Uterus (tissue), 2 donors: ENCODE measurements around the gene PRKAG2.

Experiments
- POLR2A ChIP-seq, 2 donors: fragments of 450-650 bp; IDR thresholded peaks; one replicate each; pipeline ENCODE4 v1.6.1; 2016; ENCODE audit warnings: antibody characterized with exemption in 2 of 2, mild to moderate bottlenecking in 1 of 2, moderate library complexity in 1 of 2
- TF ChIP-seq, protein P1 (sequence below), 4 experiments: fragments of 200-600 bp in 2 of 4; fragments of 450-650 bp in 2 of 4; sonication (generic) in 2 of 4; IDR thresholded peaks; one replicate each; pipeline ENCODE4 v1.5.1; 2016 to 2019; ENCODE audit warnings: antibody characterized with exemption in 4 of 4, mild to moderate bottlenecking in 2 of 4, moderate library complexity in 1 of 4

DNA sequence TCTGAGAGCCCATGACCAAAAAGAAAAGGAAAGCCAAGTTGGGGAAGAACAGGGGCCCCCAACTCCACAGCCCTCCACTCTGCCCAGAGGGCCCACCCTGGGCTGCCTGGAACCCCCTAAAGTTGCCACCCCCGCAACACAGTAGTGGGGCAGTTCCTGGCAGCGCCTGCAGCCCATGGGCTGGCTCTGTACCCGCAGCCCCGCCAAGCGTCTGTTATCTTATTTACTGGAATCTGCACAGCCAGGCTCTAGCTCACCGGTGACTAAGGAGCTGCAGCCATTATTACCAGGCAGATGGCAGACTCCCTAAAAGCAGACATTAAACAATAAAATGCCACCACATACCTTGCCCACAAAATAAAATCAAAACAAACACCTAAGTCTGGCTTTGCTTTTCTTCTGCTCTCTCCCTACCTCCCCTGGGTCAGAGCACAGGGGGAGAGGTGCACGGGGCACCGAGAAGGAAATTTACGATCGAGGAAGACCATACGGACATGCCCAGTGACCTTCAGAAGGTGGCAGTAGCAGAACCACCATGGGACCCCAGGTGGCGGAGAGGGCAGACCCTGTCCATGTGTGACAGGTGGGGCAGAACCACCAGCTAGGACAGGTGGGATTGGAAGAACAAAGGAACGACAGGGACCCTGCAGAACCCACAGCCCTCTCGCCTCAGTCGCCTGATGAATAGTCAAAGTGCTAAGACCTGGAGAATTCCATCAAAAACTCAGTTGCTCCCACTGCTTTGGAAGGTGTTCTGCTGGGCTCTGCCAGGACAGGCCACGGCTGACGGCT lies 66.3 kb downstream of the PRKAG2 start:
- TF ChIP-seq, protein P1, sequence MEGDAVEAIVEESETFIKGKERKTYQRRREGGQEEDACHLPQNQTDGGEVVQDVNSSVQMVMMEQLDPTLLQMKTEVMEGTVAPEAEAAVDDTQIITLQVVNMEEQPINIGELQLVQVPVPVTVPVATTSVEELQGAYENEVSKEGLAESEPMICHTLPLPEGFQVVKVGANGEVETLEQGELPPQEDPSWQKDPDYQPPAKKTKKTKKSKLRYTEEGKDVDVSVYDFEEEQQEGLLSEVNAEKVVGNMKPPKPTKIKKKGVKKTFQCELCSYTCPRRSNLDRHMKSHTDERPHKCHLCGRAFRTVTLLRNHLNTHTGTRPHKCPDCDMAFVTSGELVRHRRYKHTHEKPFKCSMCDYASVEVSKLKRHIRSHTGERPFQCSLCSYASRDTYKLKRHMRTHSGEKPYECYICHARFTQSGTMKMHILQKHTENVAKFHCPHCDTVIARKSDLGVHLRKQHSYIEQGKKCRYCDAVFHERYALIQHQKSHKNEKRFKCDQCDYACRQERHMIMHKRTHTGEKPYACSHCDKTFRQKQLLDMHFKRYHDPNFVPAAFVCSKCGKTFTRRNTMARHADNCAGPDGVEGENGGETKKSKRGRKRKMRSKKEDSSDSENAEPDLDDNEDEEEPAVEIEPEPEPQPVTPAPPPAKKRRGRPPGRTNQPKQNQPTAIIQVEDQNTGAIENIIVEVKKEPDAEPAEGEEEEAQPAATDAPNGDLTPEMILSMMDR (IDR thresholded peaks at IDR 0.05): no peak
- no peak for TF ChIP-seq POLR2A (IDR thresholded peaks at IDR 0.05)
